WI38 (cell line): ENCODE measurements around the gene SLC9A4.

Experiments used
- H3K4me3 ChIP-seq: 2 replicates; pipeline ENCODE4 v1.5.1; 2011; ENCODE audit warnings: low read depth, mild to moderate bottlenecking, control low read depth, low read length
- CTCF ChIP-seq: IDR thresholded peaks from 2 replicates; pipeline ENCODE4 v1.5.1; 2012; ENCODE audit warnings: low read depth, mild to moderate bottlenecking, control low read depth, low read length

The SLC9A4 gene

GRCh38 chr2:102433973-102434654, 38.9 kb upstream of the SLC9A4 start:
- TF ChIP-seq CTCF: no peak
- no peak overlapping the region for H3K4me3 ChIP-seq

GRCh38 chr2:102434655-102435381, 38.2 kb upstream of the SLC9A4 start:
- TF ChIP-seq CTCF: no peak
- no peak overlapping the region for H3K4me3 ChIP-seq

GRCh38 chr2:102435741-102436140, 37.3 kb upstream of the SLC9A4 start:
- H3K4me3 ChIP-seq: no peak overlapping the region
- no peak for TF ChIP-seq CTCF

- TF ChIP-seq CTCF: no peak
- H3K4me3 ChIP-seq: no peak overlapping the region
Observed at GRCh38 chr2:102436323-102436722, 36.7 kb upstream of the SLC9A4 start.

- no peak for TF ChIP-seq CTCF
- no peak overlapping the region for H3K4me3 ChIP-seq
Observed at GRCh38 chr2:102437122-102437521, 35.9 kb upstream of the SLC9A4 start.

- TF ChIP-seq CTCF: no peak
- H3K4me3 ChIP-seq: no peak overlapping the region
Observed at GRCh38 chr2:102438111-102438510, 34.9 kb upstream of the SLC9A4 start.

GRCh38 chr2:102438578-102438977, 34.4 kb upstream of the SLC9A4 start:
- no peak for TF ChIP-seq CTCF
- H3K4me3 ChIP-seq: no peak overlapping the region
